T-helper 22 cell (primary cell): Measurements from ENCODE around the gene KCNJ2.

Source experiments
- DNase-seq: peaks from one replicate; pipeline ENCODE4 v3.0.0-alpha.2; 2020; ENCODE audit warnings: low read depth

The KCNJ2 gene

DNA sequence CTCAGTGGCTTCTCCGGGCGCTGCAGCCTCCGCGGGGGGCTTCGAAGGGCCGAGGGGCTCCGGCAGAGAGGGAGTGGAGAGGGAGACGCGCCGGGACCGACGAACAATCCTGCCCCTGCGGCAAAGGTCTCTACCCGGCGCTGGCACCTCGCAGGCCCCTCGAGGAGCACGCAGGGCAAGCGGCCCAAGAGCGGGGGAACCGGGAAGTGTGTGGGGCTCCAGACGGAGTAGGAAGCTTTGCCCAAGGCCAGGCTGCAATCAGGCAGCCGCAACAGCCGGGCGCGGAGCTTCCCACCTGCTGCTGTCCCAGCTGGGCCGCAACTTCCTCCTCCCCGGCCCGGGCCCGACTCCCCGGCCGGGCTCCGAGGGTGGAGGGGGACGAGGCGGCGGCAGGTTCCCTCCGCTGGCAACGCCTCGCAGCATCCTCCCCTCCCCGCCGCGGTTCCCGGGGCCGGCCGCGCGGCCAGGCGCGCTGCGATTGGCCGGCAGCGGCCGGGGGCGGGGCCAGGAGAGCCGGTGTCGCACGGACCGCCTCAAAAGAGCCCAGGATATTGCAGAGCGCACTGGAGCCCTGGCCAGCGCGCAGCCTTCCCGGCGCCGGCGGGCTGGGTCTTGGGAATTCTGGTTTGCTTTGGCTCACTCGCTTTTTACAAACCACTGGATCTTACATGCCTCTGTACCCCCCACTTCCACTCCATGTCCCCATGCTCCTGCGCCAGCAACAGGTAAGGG, at the start of gene KCNJ2:
Gene KCNJ2 (plus strand): TSS at position 556 of the 732 bp plus-strand sequence. CDS start 5,508 bp downstream, outside the sequence.
- no peak for DNase-seq

DNA sequence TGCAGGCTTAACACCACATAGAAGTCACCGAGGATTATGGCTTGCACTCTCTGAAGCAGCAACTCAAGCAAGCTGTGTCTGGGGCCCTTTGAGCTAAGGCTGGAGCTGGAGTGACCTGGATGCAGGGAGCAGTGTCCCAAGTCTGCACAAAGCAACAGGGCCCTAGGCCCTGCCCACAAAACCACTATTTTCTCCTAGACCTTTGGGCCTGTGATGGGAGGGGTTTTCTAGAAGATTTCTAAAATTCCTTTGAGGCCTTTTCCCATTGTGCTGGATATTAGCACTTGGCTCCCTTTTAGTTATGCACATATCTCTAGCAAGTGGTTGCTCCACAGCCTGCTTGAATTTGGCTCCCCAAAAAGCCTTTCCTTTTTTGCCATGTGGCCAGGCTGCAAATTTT, 49.8 kb upstream of the KCNJ2 start:
- no peak for DNase-seq

DNA sequence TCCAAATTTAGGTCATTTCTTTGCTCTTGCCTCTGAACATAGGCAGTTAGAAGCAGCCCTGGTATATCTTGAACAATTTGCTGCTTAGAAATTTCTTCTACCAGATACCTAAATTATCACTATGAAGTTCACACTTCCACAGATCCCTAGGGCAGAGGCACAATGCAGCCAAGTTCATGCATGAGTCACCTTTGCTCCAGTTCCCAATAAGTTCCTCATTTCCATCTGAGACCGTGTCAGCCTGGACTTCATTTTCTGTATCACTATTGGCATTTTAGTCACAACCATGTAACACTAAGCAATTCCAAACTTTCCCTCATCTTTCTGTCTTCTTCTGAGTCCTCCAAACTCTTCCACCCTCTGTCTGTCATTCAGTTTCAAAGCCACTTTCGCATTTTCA, 49.3 kb upstream of the KCNJ2 start:
- no peak for DNase-seq

DNA sequence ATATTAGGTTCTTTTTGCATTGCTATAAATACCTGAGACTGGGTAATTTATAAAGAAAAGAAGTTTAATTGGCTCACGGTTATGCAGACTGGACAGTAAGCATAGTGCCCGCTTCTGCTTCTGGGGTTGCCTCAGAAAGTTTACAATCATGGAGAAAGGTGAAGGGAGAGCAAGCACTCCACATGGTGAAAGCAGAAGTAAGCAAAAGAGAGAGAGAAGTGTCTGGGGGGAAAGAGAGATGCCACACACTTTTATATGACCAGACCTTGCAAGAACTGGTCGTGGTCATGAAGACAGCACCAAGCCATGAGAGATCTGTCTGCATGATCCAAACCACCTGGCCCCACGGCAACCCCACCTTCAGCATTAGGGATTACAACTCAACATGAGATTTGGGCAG, 48.9 kb upstream of the KCNJ2 start:
- DNase-seq = no peak

DNA sequence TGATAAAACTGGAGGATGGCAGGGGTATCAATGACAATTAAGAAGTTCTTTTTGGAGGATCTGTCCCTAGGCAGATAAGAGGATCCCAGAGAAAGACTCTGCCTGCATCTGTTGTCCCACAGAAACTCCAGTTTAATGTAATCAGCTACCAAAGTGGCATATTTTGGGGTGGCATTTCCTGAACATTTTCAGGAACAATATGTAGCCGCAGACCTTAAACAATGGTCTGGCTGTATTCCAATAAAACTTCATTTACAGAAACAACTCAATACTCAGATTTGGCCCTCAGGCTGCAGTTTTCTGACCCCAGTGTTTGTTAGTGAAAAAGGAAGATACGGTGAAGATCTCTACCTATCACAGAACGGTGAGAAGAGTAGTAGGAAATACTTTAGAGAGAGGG, 48.2 kb upstream of the KCNJ2 start:
- no peak for DNase-seq

DNA sequence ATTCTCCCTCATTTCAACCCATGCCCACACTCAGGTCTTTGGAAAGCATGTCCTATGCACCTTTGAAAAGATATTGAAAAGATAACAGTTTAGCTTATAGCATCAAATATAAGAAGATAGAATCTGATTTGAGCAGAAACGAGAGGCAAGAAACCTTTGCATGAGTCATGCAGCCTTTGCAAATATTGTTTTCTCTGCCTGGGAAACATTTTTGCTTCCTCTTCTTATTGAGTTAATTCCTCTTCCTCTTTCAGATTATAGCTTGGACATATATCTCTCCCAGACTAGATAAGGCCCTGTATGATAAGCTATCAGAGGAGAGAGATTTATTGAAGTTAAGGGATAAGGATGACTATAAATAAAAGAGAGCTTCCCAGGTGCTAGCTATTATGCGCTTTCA, 46.1 kb upstream of the KCNJ2 start:
- DNase-seq = no peak

DNA sequence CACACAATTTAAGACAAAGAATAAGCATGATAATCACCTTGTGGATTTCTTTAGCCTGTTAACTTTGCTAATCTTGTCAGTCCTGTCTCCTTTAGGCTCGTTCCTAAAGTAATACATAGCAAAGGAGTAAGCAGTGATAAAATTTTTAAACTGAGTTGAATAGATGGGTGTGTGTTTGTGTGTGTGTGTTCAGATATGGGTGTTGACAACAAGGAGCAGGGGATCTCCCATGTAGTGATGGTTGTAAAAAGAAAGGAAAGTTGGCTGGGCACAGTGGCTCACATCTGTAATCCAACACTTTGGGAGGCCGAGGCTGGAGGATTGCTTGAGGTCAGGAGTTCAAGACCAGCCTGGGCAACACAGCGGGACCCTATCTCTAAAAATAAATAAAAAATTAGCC, 44.6 kb upstream of the KCNJ2 start:
- DNase-seq = no peak

DNA sequence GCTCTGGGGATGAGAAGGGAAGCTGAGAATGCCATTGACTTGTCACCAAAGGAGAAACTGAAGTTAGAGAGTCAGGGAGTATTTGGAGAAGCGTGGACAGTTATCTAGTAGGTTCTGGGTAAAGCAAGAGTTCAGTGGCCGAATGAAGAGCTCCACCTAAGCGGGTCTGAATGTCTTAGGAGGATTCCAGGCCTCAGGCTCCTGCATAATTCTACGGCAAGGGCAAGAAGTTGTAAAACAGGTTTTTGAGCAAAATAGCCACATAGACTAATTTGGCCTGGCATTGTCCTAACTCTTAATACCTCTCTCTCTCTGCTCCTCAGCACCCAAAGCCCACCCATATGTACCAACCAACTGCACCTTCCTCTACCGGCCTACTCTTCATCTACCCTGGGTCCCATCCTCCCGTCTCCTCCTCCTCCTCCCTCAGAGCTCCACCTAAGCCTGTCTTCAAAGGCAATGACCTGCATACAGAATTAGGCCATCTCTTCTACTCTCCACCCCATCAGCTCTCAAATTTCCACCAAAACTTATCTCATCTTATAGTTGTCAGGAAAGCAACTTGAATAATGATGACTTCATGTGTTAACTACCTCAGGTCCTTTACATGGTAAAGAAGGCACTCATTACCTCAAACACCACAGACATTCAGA, 42.0 kb upstream of the KCNJ2 start:
- DNase-seq = no peak

DNA sequence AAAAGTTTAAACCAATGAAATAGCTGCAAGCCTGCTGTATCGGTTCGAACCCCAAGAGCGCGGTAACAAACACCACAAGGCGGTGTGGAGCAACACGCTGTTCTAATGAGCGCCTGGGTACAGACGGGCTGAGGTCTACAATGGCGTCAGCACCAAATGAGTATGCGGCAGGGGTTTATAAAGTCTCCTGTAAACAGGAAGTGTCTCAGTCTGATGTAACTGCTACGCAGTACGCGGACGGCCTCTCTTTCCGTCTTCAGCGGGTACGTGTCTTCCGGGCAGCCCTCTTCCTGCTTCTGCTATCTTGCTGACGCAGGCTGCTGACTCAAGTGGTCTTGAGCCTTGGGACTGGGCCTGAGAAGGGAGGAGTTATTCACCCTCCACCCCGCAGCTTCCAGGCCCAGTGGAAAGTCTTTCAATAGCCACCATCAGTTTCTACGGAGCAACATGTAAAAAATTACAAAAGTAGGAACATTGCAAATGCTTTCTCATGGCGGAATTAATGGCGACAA, 40.5 kb upstream of the KCNJ2 start:
- DNase-seq = no peak

DNA sequence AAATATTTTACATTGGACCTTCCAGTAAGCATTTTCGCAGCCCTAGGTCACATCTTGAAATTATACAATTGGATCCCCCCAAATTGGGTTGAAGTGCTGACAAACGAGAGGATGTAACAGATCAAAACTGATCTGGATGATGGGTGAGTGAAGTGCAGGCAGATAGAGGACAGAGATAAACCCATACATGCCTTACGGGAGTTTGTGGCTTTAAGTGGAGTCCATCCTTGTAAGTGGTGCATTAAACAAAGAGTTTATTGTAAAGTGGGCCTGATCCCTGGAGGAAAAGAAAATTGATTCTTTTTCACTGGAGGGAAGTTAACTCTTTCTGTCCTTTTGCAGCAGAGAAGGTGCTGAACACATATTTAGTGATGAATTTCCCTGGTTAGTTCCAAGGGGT, 39.0 kb upstream of the KCNJ2 start:
- DNase-seq = no peak

DNA sequence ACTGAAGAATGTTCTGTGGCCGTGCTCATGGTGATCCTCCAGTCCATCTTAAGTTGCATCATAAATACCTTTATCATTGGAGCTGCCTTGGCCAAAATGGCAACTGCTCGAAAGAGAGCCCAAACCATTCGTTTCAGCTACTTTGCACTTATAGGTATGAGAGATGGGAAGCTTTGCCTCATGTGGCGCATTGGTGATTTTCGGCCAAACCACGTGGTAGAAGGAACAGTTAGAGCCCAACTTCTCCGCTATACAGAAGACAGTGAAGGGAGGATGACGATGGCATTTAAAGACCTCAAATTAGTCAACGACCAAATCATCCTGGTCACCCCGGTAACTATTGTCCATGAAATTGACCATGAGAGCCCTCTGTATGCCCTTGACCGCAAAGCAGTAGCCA, 36.8 kb upstream of the KCNJ2 start:
- no peak for DNase-seq

DNA sequence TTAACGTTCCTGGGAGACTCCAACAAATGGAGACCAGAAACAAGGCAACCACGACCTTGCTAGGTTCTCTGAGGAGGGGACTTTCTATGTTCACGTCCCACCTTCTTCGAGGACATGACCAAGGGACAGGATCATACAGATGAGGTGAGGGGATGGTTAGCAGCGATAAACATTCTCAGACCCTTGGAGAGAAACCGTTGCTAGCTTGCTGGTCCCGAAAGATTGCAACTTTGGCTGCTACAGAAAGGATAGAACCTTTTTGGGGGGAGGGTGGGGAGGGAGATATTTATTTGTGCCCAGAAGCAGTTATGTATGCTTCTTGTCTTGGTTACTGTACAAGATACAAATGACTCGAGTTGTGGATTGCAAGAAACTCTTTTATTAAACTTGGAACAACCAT, 35.3 kb upstream of the KCNJ2 start:
- no peak for DNase-seq

DNA sequence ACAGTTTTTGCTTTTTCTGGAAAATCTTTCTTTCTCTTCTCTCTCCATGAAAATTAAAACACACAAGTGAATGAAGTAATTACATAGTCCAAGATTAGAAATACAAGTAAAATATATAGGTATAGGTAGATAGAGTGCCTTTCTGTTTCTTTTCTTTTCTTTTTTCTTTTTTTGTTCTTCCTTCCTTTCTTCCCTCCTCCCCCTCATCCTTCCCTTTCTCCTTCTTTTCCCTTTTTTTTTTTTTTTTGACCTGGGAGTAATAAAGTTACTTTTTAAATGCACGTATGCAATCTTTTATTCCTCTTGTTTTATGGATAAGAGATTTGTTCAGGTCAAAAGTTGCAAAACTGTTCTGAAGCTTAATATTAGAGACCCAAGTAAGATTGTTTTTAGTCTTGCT, 34.6 kb upstream of the KCNJ2 start:
- DNase-seq = no peak

DNA sequence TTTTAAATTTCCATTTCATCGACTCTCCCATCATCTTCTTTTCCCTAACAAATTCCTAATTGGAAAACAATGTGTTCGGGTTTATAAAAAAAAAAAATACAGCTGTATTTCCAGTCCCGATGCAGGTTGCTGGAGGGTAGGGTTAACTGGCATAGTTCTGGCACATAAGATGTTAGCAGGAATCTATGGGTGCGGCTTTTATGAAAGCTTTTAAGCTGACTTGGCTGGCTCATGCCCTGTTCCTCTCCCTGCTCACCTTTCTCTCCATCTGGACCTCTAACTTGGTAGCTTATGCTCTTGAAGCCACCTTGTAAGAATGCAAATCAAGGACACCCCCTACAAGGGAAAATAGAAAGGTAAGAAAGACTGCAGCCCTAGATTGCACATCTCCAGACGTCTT, 33.2 kb upstream of the KCNJ2 start:
- DNase-seq = no peak

DNA sequence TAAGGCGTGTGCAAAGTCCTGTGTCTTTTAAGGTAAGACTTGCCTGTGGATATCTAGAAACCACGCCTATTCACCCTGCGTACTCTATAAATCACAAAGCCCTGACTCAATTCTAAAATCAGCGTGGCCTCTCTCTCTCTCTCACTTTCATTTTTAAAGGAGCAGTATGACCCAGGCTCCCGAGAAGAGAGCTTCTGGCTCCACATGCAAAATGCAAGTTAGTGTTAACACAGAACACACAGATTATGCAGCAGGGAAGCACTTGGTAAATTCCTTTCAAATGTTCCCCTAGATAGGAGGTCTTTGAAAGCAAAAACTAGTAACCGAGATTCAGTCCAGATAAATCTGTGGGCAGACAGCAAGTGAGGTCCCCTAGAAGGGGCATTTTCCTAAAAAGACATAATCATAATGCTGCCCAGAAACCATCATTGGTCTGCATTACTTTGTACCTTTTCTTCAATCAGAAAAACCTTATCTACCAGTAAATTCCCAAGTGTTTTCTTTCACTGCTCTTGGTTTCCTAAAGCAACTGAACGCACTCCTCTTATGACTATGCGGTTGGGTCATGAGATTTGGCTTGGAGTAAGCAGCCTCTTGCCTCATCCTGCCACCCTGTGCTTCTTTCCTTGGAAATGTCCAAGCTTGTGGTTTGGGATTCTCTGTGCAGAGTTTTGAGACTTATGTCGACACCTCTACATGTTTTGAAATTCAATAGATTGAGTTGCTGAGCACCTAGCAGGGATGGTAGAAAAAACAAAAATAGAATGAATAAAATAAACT, 31.7 kb upstream of the KCNJ2 start:
- DNase-seq = no peak

DNA sequence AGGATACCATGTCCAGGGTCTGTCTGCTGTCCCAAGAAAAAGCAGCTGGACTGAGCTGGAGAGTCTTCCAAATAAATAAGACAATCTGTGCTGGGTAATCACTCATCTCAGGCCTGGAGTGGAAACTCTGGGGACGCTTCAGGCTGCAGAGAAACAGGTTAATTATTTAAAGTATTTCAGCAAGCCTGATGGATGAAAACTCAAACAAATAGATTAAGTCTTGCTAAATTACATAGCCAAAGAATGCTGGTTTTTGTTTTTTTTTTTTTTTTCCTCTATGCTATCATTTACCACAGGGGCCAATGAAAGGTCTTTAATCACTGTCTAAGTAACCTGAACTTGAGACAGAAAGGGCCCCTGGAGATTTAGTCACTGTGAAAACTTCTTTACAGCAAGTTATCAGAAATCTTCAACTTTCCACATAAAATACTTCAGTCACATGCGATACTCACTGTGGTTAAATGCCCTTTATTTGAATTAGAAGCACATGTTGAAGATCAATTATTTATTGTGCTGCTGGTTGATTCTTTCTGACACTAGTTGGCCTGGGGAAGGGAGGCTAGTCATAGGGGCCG, 31.0 kb upstream of the KCNJ2 start:
- no peak for DNase-seq

DNA sequence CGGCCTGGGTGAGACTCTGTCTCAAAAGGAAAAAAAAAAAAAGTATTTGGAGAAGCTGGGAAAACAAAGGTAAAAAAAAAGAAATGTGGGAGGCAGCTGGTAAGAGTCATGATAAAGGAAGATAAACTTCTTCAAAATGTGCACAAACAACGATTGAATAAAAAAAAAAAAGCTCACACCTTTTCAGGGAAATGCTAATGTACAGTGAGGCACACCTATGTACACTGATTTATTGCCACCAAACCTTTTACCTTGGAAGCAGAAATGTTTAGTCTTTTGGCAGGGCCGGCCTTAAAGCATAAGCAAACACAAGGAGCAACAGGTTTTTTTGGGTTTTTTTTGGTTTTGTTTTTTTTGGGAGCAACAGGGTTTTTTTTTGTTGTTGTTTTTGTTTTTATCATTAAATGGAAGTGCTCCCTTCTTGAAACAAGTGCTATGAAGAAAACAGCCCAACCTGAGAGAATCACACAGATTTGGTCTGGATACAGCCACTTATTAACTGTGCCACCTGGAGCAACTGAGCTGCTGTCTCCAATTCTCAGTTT, 29.8 kb upstream of the KCNJ2 start:
- DNase-seq = no peak

DNA sequence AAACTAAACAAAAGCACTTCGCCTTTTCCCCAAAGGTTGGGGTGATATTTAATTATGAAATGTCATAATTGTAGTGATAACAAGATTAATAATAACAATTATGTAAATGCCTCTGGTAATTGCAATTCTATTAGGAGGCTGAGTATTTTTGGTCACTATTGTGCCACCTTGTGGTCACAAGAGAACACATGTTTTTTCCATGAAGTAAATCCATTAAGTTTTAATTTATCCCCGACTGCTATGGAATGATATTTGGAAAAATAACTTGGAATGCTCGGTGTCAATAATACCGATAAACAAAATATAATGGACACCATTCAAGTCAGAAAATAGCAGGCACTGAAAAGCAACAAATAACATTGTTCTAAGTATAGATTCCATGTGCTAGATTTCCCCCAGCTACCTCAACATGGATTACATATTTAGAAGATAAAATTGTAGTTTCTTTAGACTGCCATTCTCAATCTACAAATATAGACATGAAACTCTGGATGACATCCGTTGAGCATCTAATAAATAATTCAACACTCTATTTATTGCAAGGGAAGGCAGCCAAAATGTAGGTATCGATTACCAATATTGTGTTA, 25.0 kb upstream of the KCNJ2 start:
- DNase-seq = no peak

DNA sequence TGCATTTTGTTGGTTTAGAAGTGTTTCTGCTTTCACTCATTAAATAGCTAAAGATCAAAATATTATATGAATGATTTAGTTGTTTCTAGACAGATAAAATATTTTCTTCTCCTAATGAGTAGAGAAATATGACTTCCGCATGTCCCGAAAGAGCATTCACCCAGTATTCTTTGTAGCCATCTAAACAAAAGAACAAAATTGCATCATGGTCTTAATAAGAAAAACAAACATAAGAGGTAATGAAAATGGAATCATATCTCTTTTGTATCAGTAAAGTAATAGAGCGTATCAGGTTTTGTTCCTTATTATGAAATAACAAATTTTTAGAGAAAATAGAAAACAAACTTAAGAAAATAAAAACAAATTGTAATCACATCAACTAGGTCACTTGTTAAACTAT, 16.1 kb upstream of the KCNJ2 start:
- no peak for DNase-seq

DNA sequence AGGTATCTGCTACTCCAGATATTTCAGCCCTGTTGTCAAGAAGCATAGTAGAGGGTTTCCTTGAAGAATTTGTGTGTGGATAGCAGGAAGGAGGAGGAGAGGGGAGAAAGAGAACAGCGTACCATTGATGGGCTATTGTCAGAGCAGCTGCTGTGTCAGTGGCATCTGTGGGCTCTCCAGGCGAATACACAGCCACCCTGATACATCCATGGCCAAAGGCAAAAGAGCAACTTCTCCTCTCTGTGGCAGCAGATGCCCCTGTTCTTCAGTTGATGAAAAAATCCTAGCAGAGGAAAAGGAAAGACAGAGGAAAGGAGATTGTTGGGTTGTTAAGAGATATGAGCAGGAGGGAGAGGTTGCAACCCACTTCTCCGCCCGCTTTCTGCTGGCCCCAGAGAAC, 12.2 kb upstream of the KCNJ2 start:
- DNase-seq = no peak

DNA sequence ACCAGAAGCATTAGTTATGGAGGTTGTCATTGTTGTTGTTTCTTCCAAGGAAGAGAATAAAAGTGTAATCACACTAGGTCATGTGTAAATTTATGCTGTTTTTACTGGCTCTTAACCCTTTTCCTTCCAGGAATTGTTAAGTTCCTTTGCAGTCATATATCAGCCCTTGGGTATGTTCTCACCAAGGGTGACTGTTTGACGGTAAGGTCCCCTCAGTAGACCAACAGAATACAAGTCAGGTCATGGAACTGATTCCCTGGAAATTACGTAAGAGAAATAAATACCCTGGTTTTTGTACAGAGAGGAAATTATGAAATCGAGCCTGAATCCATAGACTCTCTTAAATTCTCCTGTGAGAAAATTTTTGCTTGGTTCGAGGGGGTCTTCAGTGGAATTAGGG, 11.2 kb upstream of the KCNJ2 start:
- DNase-seq = no peak

DNA sequence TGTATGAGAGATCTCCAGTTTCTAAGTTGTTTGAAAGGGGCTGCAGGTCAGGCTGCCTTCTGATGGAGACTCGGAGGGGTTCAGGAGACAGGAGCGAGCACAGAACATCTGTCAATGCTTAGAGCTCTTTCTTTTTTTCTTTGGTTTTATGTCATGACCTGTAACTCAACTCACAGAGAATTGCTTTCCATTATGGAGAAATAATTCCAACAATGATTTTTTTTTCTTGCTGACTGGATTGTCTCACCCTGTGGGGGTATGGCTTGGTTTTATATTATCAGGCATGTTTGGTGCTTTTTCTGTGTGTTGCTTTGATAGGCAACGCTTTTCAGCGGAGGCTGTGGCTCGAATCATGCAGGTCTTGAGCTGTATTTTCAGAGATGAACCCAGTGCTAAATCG, 10.7 kb upstream of the KCNJ2 start:
- no peak for DNase-seq
